22Rv1 (cell line): ENCODE data around the gene ZFTA.

ENCODE experiments used
- CTCF ChIP-seq: fragments of 450-650 bp; IDR thresholded peaks from 2 replicates; pipeline ENCODE4 v1.5.1; 2017; ENCODE audit warnings: mild to moderate bottlenecking
- ZFX ChIP-seq: fragments of 450-650 bp; IDR thresholded peaks from 2 replicates; pipeline ENCODE4 v1.6.1; 2017; ENCODE audit warnings: antibody characterized with exemption, borderline replicate concordance

DNA sequence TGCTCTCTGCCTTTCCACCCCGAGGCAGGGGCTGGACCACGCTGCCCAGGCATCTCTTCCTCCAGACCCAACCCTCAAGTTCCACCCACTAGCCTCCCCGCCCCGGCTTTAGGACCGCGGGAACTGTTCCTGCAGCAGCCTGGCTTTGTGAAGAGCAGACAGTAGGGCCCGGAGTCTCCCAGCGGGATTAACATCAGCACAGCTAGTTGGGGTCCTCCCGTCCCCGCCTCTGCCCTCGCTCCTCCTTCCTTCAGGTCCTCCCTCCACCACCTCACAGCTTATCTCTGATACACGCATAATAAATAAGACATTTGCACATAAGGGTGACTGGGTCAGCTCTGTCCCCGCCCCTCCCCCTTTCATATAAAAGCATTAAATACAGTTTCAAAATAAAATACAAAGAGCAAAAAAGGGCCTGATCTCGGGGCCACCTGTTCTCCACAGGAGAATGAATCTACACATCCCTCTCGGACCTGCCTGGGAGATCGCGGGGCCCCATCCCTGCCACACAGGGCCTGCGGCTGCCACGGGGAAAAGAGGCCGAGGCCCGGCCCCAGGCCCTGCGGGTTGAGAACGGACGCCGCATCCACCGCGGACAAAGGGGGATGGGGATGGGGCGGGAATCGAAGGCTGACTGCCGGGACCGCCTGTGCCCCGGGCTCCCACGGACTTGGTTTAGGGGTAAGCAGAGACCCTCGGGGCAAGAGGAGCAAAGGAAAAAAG, 6.5 kb downstream of the ZFTA start:
- no peak for TF ChIP-seq CTCF
- TF ChIP-seq ZFX = no peak
